HepG2 (cell line): ENCODE measurements around the gene KRTAP1-4. TPM values are rescaled to one million over a fixed set of nuclear protein-coding genes. Genes with fewer than 3 reads are reported as not detected.

Source experiments
- ASH2L ChIP-seq: fragments of 300-600, 200-600 bp; sonication (generic); IDR thresholded peaks from 2 replicates; pipeline ENCODE4 v1.7.0; 2017; ENCODE audit warnings: low read depth, mild to moderate bottlenecking, moderate library complexity, mixed read lengths, low read length; ENCODE audit not compliant: insufficient read length
- MAX ChIP-seq: IDR thresholded peaks from 2 replicates; pipeline ENCODE4 v1.6.1; 2012; ENCODE audit warnings: inconsistent platforms
- SMAD9 ChIP-seq: sonication (generic); formaldehyde crosslinking; IDR thresholded peaks from 2 replicates; pipeline ENCODE4 v1.5.1; 2020; ENCODE audit warnings: mild to moderate bottlenecking, missing genetic modification reagents
- SOX6 ChIP-seq, 2 experiments: fragments of 450-650 bp in 1 of 2; sonication (generic) in 1 of 2; formaldehyde crosslinking in 1 of 2; IDR thresholded peaks; 2 replicates each; pipeline versions ENCODE4 v1.4.0 to v1.6.1; 2017 to 2020; ENCODE audit warnings: antibody characterized with exemption in 1 of 2, mild to moderate bottlenecking in 1 of 2, missing genetic modification reagents in 1 of 2
- TFE3 ChIP-seq: IDR thresholded peaks from 2 replicates; pipeline ENCODE4 v1.6.1; 2016
- ZBTB40 ChIP-seq, 2 experiments: fragments of 450-650 bp in 1 of 2; sonication (generic) in 1 of 2; formaldehyde crosslinking in 1 of 2; IDR thresholded peaks; 2 replicates each; pipeline versions ENCODE4 v1.6.1 to v1.8.0; 2016 to 2022; ENCODE audit warnings: antibody characterized with exemption in 1 of 2, mild to moderate bottlenecking in 1 of 2, missing genetic modification reagents in 1 of 2
- ZNF792 ChIP-seq: IDR thresholded peaks from 2 replicates; pipeline ENCODE4 v1.6.1; 2016
- polyA plus RNA-seq, 8 experiments: library from polyadenylated mRNA; depleted of rRNA in 3 of 8; stranded (reverse) in 7 of 8; unstranded in 1 of 8; fragments of >200 nt; fragmentation: Illumina TruSeq in 4 of 8; extraction: Trizol in 4 of 8; gene quantifications; 2 replicates each; pipeline versions ENCODE4 v1.2.1 to v1.2.3, GENCODE V29; 2011 to 2016; ENCODE audit warnings: low read depth in 4 of 8, missing spikeins in 1 of 8, mixed read lengths in 1 of 8; ENCODE audit not compliant: insufficient read depth in 1 of 8
- total RNA-seq, 5 experiments: library from RNA; depleted of rRNA; stranded (reverse); fragments of >200 nt; fragmentation: Illumina TruSeq; extraction: Trizol; gene quantifications; 2 replicates each; pipeline ENCODE4 v1.2.3, GENCODE V29; 2016; ENCODE audit warnings: low read depth in 1 of 5

The KRTAP1-4 gene
- total and polyA plus RNA-seq, 2 of the 13 experiments (the other 11 are each of a cell fraction or from before 2014, with no cell fraction given), result not detected

- no peak for TF ChIP-seq ZBTB40 (IDR thresholded peaks at IDR 0.05)
- TF ChIP-seq ZBTB40 (CRISPR knock-in tag; IDR thresholded peaks at IDR 0.05), result no peak
- TF ChIP-seq MAX, result 0 out of 2 replicates have a peak, but pooled peaks have one; percentile 34
- TF ChIP-seq ZNF792, result peak; percentile 54; the same call in 1 of the 2 replicates
- no peak for TF ChIP-seq SMAD9 (CRISPR knock-in tag)
- peak; percentile 45 for TF ChIP-seq ASH2L
- no peak for TF ChIP-seq TFE3 (CRISPR knock-in tag)
- TF ChIP-seq SOX6 (IDR thresholded peaks at IDR 0.05), result no peak
- 0 out of 2 replicates have a peak, but pooled peaks have one; percentile 25 for TF ChIP-seq SOX6 (CRISPR knock-in tag; IDR thresholded peaks at IDR 0.05)
These were observed 13.3 kb downstream of the KRTAP1-4 start (continued) for GRCh38 chr17:41016578-41017215.
